GM23338 (cell line): Measurements from ENCODE around the gene IL17RB. TPM values are rescaled to one million over a fixed set of nuclear protein-coding genes. Genes with fewer than 3 reads are reported as not detected.

ENCODE experiments used
- ATAC-seq: fragments of 200-7000 bp; cut with Tn5 transposase; 3 replicates; pipeline ENCODE4 v1.9.1; 2020
- DNase-seq: peaks from one replicate; pipeline ENCODE4 v3.0.0-alpha.2; 2015; ENCODE audit warnings: low spot score
- H2AFZ ChIP-seq: fragments of 200-600 bp; sonication (generic); 2 replicates; pipeline ENCODE4 v1.8.0; 2016; ENCODE audit warnings: antibody characterized with exemption, mild to moderate bottlenecking, moderate library complexity
- H3F3A ChIP-seq: fragments of 200-600 bp; sonication (generic); replicated peaks from 2 replicates; pipeline ENCODE4 v1.8.0; 2017; ENCODE audit warnings: antibody characterized with exemption, mixed run types, low read depth
- H3K27ac ChIP-seq: fragments of 200-600 bp; sonication (generic); 2 replicates; pipeline ENCODE4 v1.6.1; 2016; ENCODE audit warnings: low read depth
- H3K27me3 ChIP-seq: fragments of 200-600 bp; sonication (generic); 2 replicates; pipeline ENCODE4 v1.8.0; 2016; ENCODE audit warnings: mild to moderate bottlenecking, mixed run types, moderate library complexity; ENCODE audit not compliant: insufficient read depth
- H3K36me3 ChIP-seq: fragments of 200-600 bp; sonication (generic); 2 replicates; pipeline ENCODE4 v1.8.0; 2016; ENCODE audit warnings: mild to moderate bottlenecking; ENCODE audit not compliant: insufficient read depth
- H3K4me1 ChIP-seq: fragments of 200-600 bp; sonication (generic); 2 replicates; pipeline ENCODE4 v1.8.0; 2016; ENCODE audit warnings: mild to moderate bottlenecking, moderate library complexity; ENCODE audit not compliant: insufficient read depth
- H3K4me2 ChIP-seq: fragments of 200-600 bp; sonication (generic); 2 replicates; pipeline ENCODE4 v1.7.1; 2017; ENCODE audit warnings: mixed run types
- H3K4me3 ChIP-seq: fragments of 200-600 bp; sonication (generic); 2 replicates; pipeline ENCODE4 v1.6.1; 2016; ENCODE audit warnings: mixed run types
- H3K79me2 ChIP-seq: fragments of 200-600 bp; sonication (generic); replicated peaks from 2 replicates; pipeline ENCODE4 v1.8.0; 2017; ENCODE audit warnings: mild to moderate bottlenecking; ENCODE audit not compliant: insufficient read depth
- H3K9me2 ChIP-seq: fragments of 200-600 bp; sonication (generic); 2 replicates; pipeline ENCODE4 v1.8.0; 2017; ENCODE audit not compliant: insufficient read depth
- H4K20me1 ChIP-seq: fragments of 200-600 bp; sonication (generic); replicated peaks from 2 replicates; pipeline ENCODE4 v1.8.0; 2017; ENCODE audit warnings: mild to moderate bottlenecking; ENCODE audit not compliant: insufficient read depth
- H3K27ac Mint-ChIP-seq: 2 replicates; pipeline ENCODE4 v1.8.0; 2020; ENCODE audit warnings: inconsistent platforms, mild to moderate bottlenecking, moderate library complexity, mixed read lengths
- H3K27me3 Mint-ChIP-seq: 3 replicates; pipeline ENCODE4 v1.8.0; 2022; ENCODE audit warnings: low read depth, mild to moderate bottlenecking, moderate library complexity, mixed read lengths, inconsistent platforms; ENCODE audit not compliant: insufficient read depth, poor library complexity
- H3K36me3 Mint-ChIP-seq: 3 replicates; pipeline ENCODE4 v1.8.0; 2021; ENCODE audit warnings: low read depth, mild to moderate bottlenecking, inconsistent platforms, moderate library complexity, mixed read lengths
- H3K4me1 Mint-ChIP-seq: 3 replicates; pipeline ENCODE4 v1.8.0; 2020; ENCODE audit warnings: mild to moderate bottlenecking, inconsistent platforms, mixed read lengths
- H3K4me3 Mint-ChIP-seq: 3 replicates; pipeline ENCODE4 v1.8.0; 2021; ENCODE audit warnings: moderate library complexity, mild to moderate bottlenecking, inconsistent platforms, mixed read lengths
- H3K9me3 Mint-ChIP-seq: 3 replicates; pipeline ENCODE4 v1.8.0; 2020; ENCODE audit warnings: moderate library complexity, mild to moderate bottlenecking, inconsistent platforms, mixed read lengths
- CREB1 ChIP-seq: fragments of 250-450 bp; sonication (Bioruptor Pico); IDR thresholded peaks from 2 replicates; pipeline ENCODE4 v1.5.0; 2020; ENCODE audit warnings: low read depth, mild to moderate bottlenecking, moderate library complexity
- CTCF ChIP-seq, 2 experiments: fragments of 200-600 bp in 1 of 2; sonication (generic) in 1 of 2; conservative IDR thresholded peaks; 2 replicates each; pipeline versions ENCODE4 v1.5.1 to v1.6.1; 2016 to 2017; ENCODE audit warnings: antibody characterized with exemption in 2 of 2, low read depth in 2 of 2, mild to moderate bottlenecking in 2 of 2, moderate library complexity in 1 of 2
- ETS1 ChIP-seq: IDR thresholded peaks from 2 replicates; pipeline ENCODE4 v1.6.1; 2016; ENCODE audit warnings: antibody characterized with exemption
- EZH2phosphoT487 ChIP-seq: fragments of 200-600 bp; sonication (generic); IDR thresholded peaks from one replicate; pipeline ENCODE4 v1.8.1; 2018; ENCODE audit warnings: antibody characterized with exemption; ENCODE audit not compliant: unreplicated experiment
- JUNB ChIP-seq: IDR thresholded peaks from one replicate; pipeline ENCODE4 v1.6.1; 2016; ENCODE audit warnings: antibody characterized with exemption; ENCODE audit not compliant: unreplicated experiment
- NANOG ChIP-seq: IDR thresholded peaks from 2 replicates; pipeline ENCODE4 v1.6.1; 2016; ENCODE audit warnings: antibody characterized with exemption, borderline replicate concordance
- POLR2AphosphoS5 ChIP-seq: IDR thresholded peaks from 2 replicates; pipeline ENCODE4 v1.6.1; 2016; ENCODE audit warnings: antibody characterized with exemption, low read depth
- REST ChIP-seq: IDR thresholded peaks from one replicate; pipeline ENCODE4 v1.6.1; 2018; ENCODE audit warnings: antibody characterized with exemption; ENCODE audit not compliant: unreplicated experiment
- polyA plus RNA-seq: library from polyadenylated mRNA; unstranded; fragments of >200 nt; fragmentation: Nextera tagmentation; extraction: Ambion mirVana; gene quantifications from 2 replicates; pipeline ENCODE4 v1.2.1, GENCODE V29; 2016
- total RNA-seq: library from RNA; depleted of rRNA; stranded (reverse); fragments of >200 nt; shearing (Covaris generic); gene quantifications from 2 replicates; pipeline ENCODE4 v1.2.3, GENCODE V29; 2014

The IL17RB gene
- total and polyA plus RNA-seq, 2 experiments from 2014 or later = 5.7 to 6.9 TPM

- TF ChIP-seq REST (no peak), POLR2AphosphoS5 (no peak), NANOG (no peak)
Measured at GRCh38 chr3:53806182-53807116, 39.9 kb upstream of the IL17RB start (continued).

GRCh38 chr3:53807117-53807810 is 39.1 kb upstream of the IL17RB start:
- Histone ChIP-seq H3K9me2 (no peaks in the 10 kb centered on the region), H3K4me2 (no peak overlapping the region), H3K79me2 (no peaks in the 10 kb centered on the region), H3K27ac (no peak overlapping the region), H3K27me3 (no peaks in the 10 kb centered on the region), H3K4me3 (no peak overlapping the region), H3K4me1 (no peaks in the 10 kb centered on the region), H4K20me1 (no peaks in the 10 kb centered on the region), H3F3A (no peaks in the 10 kb centered on the region), H2AFZ (no peak overlapping the region), H3K36me3 (no peaks in the 10 kb centered on the region)
- DNase-seq (no peak), ATAC-seq (no peak)
- Mint-ChIP-seq H3K9me3 (no peaks in the 10 kb centered on the region), H3K36me3 (no peaks in the 10 kb centered on the region), H3K4me1 (peaks cover 16% of the 10 kb centered on the region), H3K27ac (no peak overlapping the region), H3K4me3 (no peak overlapping the region), H3K27me3 (peaks cover 7% of the 10 kb centered on the region)
- TF ChIP-seq CTCF (conservative IDR thresholded peaks at IDR 0.05; ENCODE audit: low read depth in 2 of 2) = no peak
- TF ChIP-seq CREB1 (CRISPR knock-in tag) = no peak
- TF ChIP-seq EZH2phosphoT487 = no peak
- no peak for TF ChIP-seq REST
- no peak for TF ChIP-seq JUNB
- no peak for TF ChIP-seq ETS1
